Activated T-helper 2 cell treated with anti-CD3 and anti-CD28 coated beads, Interferon-gamma antibody, Interleukin-2, Interleukin-4, amounts not matched to agents 10 μg/mL and 5 μg/mL and 100 μg/mL, durations not matched to agents 14 hours and 24 hours and 36 hours (primary cell): ENCODE measurements around the gene APOH. TPM values are rescaled to one million over a fixed set of nuclear protein-coding genes. Genes with fewer than 3 reads are reported as not detected.

Experiments
- DNase-seq: peaks from one replicate; pipeline ENCODE4 v3.0.0; 2021; ENCODE audit warnings: low spot score
- H3K27ac Mint-ChIP-seq: one replicate; pipeline ENCODE4 v1.8.0; 2021; ENCODE audit warnings: mixed read lengths
- H3K27me3 Mint-ChIP-seq: one replicate; pipeline ENCODE4 v1.8.0; 2021; ENCODE audit warnings: low read depth, mixed read lengths
- H3K36me3 Mint-ChIP-seq: one replicate; pipeline ENCODE4 v1.8.0; 2021; ENCODE audit warnings: low read depth, mixed read lengths
- H3K4me1 Mint-ChIP-seq: one replicate; pipeline ENCODE4 v1.8.0; 2021; ENCODE audit warnings: low read depth, mixed read lengths
- H3K4me3 Mint-ChIP-seq: one replicate; pipeline ENCODE4 v1.8.0; 2021; ENCODE audit warnings: low read depth, mild to moderate bottlenecking, moderate library complexity, mixed read lengths
- H3K9me3 Mint-ChIP-seq: one replicate; pipeline ENCODE4 v1.8.0; 2021; ENCODE audit warnings: mixed read lengths
- intact Hi-C: fragments of 100-400 bp; cut with micrococcal nuclease; formaldehyde crosslinking; loops from one replicate; pipeline ENCODE4 v1.15.1; 2023
- total RNA-seq: library from RNA; stranded (reverse); gene quantifications from 2 replicates; pipeline ENCODE4 v1.2.3, GENCODE V29; 2022

The APOH gene
- total RNA-seq, 1 donor from 2014 or later, result not detected

- intact Hi-C loops, result no loop called here
- H3K27ac Mint-ChIP-seq, result no peak overlapping the region
- H3K4me3 Mint-ChIP-seq, result no peak overlapping the region
- peaks cover 2% of the 10 kb centered on the region for H3K4me1 Mint-ChIP-seq
- no peak for DNase-seq
- no peaks in the 10 kb centered on the region for H3K9me3 Mint-ChIP-seq
- peaks cover 31% of the 10 kb centered on the region for H3K27me3 Mint-ChIP-seq
- no peaks in the 10 kb centered on the region for H3K36me3 Mint-ChIP-seq
These were observed 746 bp upstream of the APOH start for GRCh38 chr17:66229783-66230538.

DNA sequence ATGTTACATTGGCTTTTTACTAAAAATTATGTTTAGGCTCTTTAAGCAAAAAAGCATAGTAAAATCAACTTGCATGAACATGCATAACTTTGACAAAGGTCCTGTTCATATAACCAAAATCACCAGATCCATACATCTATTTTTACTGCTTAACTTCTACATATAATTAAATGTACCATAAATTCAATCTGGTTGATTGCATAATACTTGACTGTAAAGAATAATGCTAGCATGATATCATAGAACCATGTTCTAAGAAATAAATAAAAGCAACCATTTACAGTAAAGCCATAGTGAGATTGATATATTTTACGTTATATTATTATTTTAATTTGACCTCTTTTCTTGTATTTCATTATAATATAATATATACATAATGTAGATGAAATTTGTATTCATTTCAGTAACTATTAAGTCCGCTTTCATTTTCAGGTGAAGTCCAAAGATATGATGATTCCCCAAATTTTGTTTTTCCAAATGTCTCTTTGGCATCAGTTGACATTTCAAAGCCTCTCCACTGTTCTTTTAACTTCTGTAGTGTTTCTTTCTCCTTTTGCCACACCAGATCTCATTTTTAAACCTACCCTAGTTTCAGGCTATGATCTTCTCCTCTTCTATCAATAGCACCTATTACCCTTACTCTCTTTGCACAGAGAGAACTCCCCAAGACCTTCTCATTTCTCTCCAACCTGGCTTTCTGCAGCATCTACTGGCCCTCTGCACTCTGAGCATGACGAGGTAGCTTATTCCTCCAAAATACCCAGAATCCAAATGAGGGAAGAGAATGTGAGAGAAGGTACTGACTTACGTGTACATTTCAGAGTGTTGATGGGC, 1.8 kb downstream of the APOH start:
- H3K36me3 Mint-ChIP-seq, result no peaks in the 10 kb centered on the region
- no peak overlapping the region for H3K27ac Mint-ChIP-seq
- H3K27me3 Mint-ChIP-seq, result peaks cover 34% of the 10 kb centered on the region
- no peak overlapping the region for H3K4me3 Mint-ChIP-seq
- intact Hi-C loops, result no loop called here
- no peaks in the 10 kb centered on the region for H3K4me1 Mint-ChIP-seq
- no peak for DNase-seq
- H3K9me3 Mint-ChIP-seq, result no peaks in the 10 kb centered on the region

DNA sequence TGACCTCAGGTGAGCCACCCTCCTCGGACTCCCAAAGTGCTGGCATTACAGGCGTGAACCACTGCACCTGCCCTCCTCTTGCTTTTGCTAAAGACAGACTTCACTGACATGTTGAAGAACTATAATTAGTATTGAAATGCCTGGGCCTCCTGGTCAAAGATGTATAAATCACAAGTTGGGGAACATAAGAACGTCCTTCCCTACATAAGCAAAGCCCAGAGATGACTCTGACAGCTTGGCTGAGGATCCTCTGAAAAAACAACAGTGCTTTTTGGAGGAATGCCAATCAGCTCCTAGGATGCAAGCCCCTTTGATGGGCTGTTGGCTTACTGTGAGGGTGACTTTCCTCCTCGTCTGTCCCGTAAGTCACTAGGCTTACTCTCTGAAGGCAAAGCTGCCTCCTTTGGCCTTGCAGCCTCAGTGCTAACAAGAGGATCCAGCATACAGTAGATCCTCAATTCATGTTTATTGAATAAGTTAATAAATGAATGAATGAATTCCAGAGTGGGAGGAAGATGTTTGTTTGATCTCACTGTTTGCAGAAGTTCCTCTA, 6.3 kb downstream of the APOH start:
- no peak overlapping the region for H3K27ac Mint-ChIP-seq
- H3K4me1 Mint-ChIP-seq, result no peaks in the 10 kb centered on the region
- H3K9me3 Mint-ChIP-seq, result no peaks in the 10 kb centered on the region
- no peak overlapping the region for H3K4me3 Mint-ChIP-seq
- no peaks in the 10 kb centered on the region for H3K36me3 Mint-ChIP-seq
- peaks cover 36% of the 10 kb centered on the region for H3K27me3 Mint-ChIP-seq
- intact Hi-C loops, result no loop called here
- DNase-seq, result no peak

DNA sequence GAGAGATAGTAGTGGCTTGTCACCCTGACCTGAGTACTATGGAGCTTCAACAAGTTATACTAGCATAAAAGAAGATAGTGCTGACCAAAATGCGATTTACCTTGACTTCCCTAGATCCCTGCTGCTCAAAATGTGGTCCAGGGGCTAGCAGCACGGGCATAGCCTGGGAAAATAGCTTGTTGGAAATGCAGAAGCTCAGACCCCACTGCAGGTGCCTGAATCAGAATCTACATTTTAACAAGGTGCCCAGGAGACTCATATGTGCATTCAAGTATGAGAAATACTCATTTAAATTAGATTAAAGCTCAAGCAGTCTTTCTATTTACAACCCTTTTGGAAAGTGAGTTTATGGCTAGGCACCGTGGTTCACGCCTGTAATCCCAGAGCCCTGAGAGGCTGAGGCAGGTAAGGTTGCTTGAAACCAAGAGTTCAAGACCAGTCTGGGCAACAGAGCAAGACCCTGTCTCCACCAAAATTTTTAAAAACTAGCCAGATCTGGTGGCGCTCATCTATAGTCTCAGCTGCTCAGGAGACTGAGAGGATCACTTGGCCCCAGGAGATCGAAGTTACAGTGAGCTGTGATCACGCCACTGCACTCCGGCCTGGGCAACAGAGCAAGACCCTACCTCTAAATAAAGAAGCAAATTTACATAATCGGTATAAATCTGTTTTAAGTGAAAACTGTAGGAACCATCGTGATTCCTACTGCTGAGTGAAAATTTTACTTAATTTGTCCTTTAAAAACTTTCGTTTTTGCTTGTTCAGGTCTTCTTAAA, 7.3 kb downstream of the APOH start:
- no peak overlapping the region for H3K4me3 Mint-ChIP-seq
- peaks cover 35% of the 10 kb centered on the region for H3K27me3 Mint-ChIP-seq
- intact Hi-C loops, result no loop called here
- H3K36me3 Mint-ChIP-seq, result no peaks in the 10 kb centered on the region
- no peak for DNase-seq
- no peaks in the 10 kb centered on the region for H3K4me1 Mint-ChIP-seq
- H3K9me3 Mint-ChIP-seq, result no peaks in the 10 kb centered on the region
- H3K27ac Mint-ChIP-seq, result no peak overlapping the region

- Mint-ChIP-seq H3K36me3 (no peaks in the 10 kb centered on the region), H3K9me3 (no peaks in the 10 kb centered on the region), H3K27ac (no peak overlapping the region), H3K4me3 (no peak overlapping the region), H3K27me3 (peaks cover 38% of the 10 kb centered on the region), H3K4me1 (no peaks in the 10 kb centered on the region)
- intact Hi-C loops, result no loop called here
- no peak for DNase-seq
These were observed 7.9 kb downstream of the APOH start for GRCh38 chr17:66221343-66221742.

- no peaks in the 10 kb centered on the region for H3K9me3 Mint-ChIP-seq
- H3K4me1 Mint-ChIP-seq, result no peaks in the 10 kb centered on the region
- no peak for DNase-seq
- H3K36me3 Mint-ChIP-seq, result no peaks in the 10 kb centered on the region
- no peak overlapping the region for H3K4me3 Mint-ChIP-seq
- no peak overlapping the region for H3K27ac Mint-ChIP-seq
- intact Hi-C loops, result no loop called here
- peaks cover 40% of the 10 kb centered on the region for H3K27me3 Mint-ChIP-seq
These were observed 9.0 kb downstream of the APOH start for GRCh38 chr17:66220079-66220835.

DNA sequence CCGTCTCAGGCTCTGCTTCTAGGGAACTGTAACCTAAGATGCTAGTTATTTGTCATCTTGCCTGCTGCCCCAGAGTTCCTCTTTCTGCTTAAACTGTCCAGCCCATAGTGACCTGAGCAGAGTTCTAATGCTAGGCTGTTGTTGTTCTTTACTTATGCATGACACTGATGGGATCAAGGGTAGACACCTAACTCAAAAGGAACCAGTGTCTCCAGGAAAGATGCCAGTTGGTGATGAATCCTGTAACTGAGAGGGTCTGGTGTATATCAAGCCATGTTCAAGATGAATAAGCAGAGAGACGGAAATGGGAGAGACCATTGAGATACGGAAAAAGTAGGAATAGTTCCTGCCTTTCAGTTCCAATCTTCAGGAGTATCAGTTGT, 13.7 kb downstream of the APOH start:
- no peaks in the 10 kb centered on the region for H3K9me3 Mint-ChIP-seq
- H3K36me3 Mint-ChIP-seq, result no peaks in the 10 kb centered on the region
- H3K27ac Mint-ChIP-seq, result no peak overlapping the region
- H3K4me3 Mint-ChIP-seq, result no peak overlapping the region
- peaks cover 37% of the 10 kb centered on the region for H3K27me3 Mint-ChIP-seq
- intact Hi-C loops, result no loop called here
- DNase-seq, result no peak
- no peaks in the 10 kb centered on the region for H3K4me1 Mint-ChIP-seq

GRCh38 chr17:66214884-66215528, 14.2 kb downstream of the APOH start:
- Mint-ChIP-seq H3K36me3 (no peaks in the 10 kb centered on the region), H3K27me3 (peaks cover 37% of the 10 kb centered on the region), H3K9me3 (no peaks in the 10 kb centered on the region), H3K4me3 (no peak overlapping the region), H3K27ac (no peak overlapping the region), H3K4me1 (no peaks in the 10 kb centered on the region)
- intact Hi-C loops, result no loop called here
- no peak for DNase-seq

- Mint-ChIP-seq H3K36me3 (no peaks in the 10 kb centered on the region), H3K4me1 (no peaks in the 10 kb centered on the region), H3K9me3 (no peaks in the 10 kb centered on the region), H3K27me3 (peaks cover 25% of the 10 kb centered on the region), H3K4me3 (no peak overlapping the region), H3K27ac (no peak overlapping the region)
- no peak for DNase-seq
- intact Hi-C loops, result no loop called here
These were observed 18.0 kb downstream of the APOH start for GRCh38 chr17:66211047-66211810.

DNA sequence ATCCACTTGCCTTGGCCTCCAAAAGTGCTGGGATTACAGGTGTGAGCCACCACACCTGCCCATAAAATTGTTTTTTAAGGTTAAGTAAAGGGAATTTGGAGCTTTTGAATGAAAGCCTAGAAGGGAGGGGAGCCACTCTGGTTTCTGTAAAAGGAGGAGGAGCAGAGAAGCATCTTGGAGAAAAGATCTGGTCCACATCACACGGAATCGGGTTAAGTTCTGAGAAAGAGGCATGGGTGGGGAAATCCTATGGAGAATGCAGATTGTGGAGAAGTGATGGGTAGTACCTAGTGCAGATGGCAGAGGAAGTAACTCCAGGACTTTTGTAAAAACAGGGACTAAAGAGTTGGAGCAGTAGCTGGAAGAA, 19.0 kb downstream of the APOH start:
- Mint-ChIP-seq H3K27me3 (peaks cover 22% of the 10 kb centered on the region), H3K36me3 (no peaks in the 10 kb centered on the region), H3K27ac (no peak overlapping the region), H3K9me3 (no peaks in the 10 kb centered on the region), H3K4me3 (no peak overlapping the region), H3K4me1 (no peaks in the 10 kb centered on the region)
- DNase-seq, result no peak
- intact Hi-C loops, result no loop called here

- H3K27ac Mint-ChIP-seq, result no peak overlapping the region
- DNase-seq, result no peak
- H3K36me3 Mint-ChIP-seq, result no peaks in the 10 kb centered on the region
- H3K9me3 Mint-ChIP-seq, result no peaks in the 10 kb centered on the region
- H3K4me3 Mint-ChIP-seq, result no peak overlapping the region
- no peaks in the 10 kb centered on the region for H3K4me1 Mint-ChIP-seq
- peaks cover 13% of the 10 kb centered on the region for H3K27me3 Mint-ChIP-seq
- intact Hi-C loops, result loop anchor here (10.0 kb wide), 1 partner anchor 337 kb away; no protein-coding TSS in a partner anchor
These were observed 21.3 kb downstream of the APOH start for GRCh38 chr17:66207936-66208335.
